HG02870 (cell line): Measurements from ENCODE around the gene THAP9.
"Not testable (repeated sequence)": the region's sequence is repeated elsewhere in the genome, so short reads cannot be mapped to it uniquely, and the experiment has no call there.

Source experiments
- ATAC-seq: cut with Tn5 transposase; IDR thresholded peaks from one replicate; pipeline ENCODE4 v1.9.1; 2021; ENCODE audit warnings: mild to moderate bottlenecking, moderate library complexity; ENCODE audit not compliant: unreplicated experiment

Gene THAP9, protein sequence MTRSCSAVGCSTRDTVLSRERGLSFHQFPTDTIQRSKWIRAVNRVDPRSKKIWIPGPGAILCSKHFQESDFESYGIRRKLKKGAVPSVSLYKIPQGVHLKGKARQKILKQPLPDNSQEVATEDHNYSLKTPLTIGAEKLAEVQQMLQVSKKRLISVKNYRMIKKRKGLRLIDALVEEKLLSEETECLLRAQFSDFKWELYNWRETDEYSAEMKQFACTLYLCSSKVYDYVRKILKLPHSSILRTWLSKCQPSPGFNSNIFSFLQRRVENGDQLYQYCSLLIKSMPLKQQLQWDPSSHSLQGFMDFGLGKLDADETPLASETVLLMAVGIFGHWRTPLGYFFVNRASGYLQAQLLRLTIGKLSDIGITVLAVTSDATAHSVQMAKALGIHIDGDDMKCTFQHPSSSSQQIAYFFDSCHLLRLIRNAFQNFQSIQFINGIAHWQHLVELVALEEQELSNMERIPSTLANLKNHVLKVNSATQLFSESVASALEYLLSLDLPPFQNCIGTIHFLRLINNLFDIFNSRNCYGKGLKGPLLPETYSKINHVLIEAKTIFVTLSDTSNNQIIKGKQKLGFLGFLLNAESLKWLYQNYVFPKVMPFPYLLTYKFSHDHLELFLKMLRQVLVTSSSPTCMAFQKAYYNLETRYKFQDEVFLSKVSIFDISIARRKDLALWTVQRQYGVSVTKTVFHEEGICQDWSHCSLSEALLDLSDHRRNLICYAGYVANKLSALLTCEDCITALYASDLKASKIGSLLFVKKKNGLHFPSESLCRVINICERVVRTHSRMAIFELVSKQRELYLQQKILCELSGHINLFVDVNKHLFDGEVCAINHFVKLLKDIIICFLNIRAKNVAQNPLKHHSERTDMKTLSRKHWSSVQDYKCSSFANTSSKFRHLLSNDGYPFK

DNA sequence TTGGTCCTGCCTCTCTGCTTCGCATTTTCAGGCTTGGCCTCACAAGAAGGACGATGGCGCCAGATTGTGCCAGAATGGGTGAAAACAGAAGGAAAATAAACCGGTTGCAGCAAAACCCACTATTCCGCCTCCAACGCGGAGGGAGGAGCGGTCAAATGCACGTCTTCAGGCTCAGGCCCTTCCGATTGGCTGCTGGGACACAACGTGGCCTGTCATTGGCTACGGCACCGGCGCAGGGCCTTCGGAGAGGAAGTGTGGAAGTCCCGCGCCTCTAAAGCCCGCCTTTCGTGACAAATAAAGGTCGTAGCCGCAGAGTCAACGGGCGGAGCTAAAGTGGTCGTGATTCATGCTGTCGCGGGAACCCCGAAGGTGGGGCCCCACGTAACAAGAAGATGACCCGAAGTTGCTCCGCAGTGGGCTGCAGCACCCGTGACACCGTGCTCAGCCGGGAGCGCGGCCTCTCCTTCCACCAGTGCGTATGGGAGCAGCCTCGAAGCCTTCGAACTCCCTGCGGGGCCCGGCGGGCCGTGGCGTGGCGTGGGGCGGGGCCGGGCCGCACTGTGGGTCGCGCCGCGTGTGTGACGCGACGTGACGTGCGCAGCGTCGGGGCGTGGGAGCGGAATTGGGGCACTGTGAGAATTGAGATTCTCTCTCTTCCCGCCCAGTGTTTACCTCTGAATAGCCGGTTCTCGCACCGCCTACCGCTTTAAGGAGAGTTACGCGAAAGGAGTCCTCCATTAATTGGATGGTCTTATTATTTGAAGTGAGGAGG, at the start of gene THAP9:
TSS of gene THAP9 (plus strand) at position 325 of the 772 bp plus-strand sequence. CDS start at position 393, 68 bp downstream.
- ATAC-seq = peak; percentile 85

DNA sequence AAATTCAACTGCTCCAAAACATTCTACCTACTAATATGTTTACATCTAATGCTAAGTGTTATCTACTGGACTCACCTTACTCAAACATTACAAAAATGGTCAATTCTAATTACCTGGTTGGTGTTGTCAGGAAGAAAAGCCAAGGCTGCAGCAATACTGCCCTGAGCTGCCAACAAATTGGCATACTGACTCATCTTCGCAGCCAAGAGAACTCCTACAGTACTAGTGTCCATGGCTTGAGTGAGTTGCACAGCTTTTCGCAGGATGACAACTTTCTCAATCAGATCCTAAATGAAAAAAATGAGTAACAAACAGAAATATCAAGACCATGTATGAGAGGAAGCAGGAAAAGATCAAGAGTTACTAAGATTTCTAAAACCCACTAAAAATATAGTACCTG, 49.2 kb upstream of the THAP9 start:
- no peak for ATAC-seq

DNA sequence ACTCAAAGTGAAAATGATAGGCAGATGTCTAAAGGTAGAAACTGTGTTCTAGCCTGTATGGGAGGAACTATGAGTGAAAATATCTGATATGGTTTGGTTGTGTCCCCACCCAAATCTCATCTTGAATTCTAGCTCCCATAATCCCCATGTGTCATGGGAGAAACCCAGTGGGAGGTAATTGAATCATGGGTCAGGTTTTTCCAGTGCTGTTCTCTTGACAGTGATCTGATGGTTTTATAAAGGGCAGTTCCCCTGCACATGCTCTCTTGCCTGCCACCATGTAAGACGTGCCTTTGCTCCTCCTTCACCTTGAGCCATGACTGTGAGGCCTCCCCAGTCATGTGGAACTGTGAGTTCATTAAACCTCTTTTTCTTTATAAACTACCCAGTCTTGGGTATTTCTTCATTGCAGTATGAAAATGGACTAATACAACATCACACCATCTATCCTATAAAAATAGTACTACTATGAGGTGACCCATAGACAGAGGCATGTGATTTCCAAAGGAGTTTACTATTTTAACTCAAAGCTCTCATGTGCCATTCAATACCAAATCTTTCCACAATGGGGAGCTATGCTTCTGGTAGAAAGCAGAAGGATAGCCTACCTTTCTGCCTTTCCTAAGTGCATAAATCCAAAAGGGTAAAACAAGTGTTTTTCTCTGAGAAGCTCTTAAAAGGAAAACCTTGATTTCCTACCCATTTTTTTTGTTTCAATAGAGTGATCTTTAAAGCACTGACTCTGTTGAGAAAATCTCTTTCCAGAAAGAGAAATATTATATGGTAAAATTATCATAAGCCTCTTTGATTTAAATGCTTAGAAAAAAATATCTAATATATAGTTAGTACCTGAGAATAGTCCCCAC, 48.4 kb upstream of the THAP9 start:
- no peak for ATAC-seq

DNA sequence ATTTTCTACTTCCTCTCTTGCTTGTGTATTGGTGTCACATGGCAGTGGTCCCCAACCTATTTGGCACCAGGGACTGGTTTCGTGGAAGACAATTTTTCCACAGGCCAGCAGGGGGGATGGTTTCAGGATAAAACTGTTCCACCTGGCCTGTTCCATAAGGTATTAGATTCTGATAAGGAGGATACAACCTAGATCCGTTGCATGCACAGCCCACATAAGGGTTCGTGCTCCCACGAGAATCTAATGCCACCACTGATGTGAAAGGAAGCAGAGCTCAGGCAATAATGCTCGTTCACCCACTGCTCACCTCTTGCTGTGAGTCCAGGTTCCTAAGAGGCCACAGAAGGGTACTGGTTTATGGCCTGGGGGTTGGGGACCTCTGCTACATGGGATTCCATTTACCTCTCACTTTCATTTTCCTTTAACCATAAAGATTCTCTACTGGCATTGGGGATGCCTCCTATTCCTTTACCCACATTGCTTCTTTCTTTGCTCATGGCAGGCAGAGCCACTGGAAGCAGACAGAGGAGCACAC, 47.7 kb upstream of the THAP9 start:
- ATAC-seq = no peak

DNA sequence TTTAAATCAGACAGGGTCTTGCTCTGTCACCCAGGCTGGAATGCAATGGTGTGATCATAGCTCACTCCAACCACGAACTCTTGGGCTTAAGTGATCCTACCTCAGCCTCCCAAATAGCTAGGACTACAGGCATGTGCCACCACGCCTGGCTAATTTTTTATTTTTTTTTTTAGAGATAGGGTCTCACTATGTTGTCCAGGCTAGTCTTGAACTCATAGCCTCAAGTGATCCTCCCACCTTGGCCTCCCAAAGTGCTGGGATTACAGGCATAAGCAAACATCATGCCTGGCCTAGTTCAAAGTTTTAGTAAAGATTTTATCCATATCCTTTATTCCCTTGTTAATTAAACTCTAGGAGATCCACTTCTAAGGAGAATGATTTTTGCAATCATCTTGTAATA, 40.0 kb upstream of the THAP9 start:
- not testable (repeated sequence) for ATAC-seq

DNA sequence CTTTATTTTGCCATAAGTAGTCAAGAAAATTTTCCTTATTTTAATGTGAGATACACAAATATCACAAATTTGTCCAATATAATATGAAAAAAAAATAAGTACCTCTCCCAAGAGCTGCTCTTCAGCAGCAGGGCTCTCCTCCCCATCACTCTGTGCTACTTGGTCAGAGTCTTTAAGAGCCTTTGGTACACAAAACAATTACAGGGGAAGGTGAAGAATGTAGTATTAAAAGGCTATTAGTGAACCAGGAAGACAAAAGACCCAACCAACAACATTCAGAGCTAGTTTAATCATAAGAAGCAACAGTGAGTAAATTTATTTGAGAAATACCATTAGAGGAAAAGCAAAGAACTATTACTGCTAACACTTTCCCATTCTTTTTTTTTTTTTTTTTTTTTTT, 39.0 kb upstream of the THAP9 start:
- no peak for ATAC-seq

DNA sequence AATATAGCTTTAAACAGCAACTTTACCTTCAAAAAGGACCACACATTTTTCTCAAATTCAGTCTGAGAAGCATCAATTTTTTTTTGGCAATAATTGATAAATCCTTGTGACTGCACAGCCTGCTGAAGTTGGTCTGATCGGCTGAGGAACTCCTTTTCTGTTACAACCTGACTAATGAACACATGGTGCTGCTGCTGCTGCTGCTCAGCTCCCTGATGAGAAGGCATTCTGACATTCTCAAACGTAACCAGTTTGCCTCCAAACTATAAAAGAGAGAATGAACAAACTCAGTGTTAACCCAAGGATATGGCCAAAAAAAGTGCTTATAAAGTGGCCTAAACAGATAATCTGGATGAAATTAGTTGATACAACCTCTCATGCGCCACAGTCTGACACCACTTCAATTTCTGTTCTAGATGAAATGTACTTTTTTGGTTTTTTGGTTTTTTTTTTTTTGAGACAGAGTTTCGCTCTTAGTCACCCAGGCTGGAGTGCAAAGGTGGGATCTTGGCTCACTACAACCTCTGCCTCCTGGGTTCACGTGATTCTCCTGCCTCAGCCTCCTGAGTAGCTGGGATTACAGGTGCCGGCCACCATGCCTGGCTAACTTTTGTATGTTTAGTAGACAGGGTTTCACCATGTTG, 36.1 kb upstream of the THAP9 start:
- ATAC-seq = peak; percentile 62

DNA sequence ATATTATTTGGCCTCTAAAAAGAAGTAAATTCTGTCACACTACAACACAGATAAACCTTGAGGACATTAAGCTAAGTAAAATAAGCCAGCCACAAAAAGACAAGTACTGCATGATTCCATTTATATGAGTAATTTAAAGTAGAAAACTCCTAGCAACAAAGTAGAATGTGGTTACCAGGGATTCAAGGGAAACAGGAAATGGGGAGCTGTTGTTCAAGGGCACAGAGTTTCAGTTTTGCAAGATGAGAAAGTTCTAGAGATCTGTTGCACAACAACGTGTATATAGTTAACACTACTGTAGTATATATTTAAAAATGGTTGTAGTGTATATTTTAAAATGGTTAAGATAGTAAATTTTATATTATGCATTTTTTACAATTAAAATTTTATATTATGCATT, 34.9 kb upstream of the THAP9 start:
- ATAC-seq = no peak

DNA sequence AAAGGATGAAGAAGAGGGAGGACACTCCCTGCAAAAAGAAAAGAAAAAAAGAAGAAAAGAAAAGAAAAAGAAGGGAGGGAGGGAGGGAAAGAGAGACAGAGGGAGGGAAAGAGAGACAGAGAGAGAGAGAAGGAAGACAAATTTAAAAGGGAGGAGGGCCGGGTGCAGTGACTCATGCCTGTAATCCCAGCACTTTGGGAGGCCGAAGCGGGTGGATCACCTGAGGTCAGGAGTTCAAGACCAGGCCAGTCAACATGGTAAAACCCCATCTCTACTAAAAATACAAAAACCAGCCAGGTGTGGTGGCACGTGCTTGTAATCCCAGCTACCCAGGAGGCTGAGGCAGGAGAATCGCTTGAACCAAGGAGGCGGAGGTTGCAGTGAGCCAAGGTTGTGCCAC, 34.5 kb upstream of the THAP9 start:
- ATAC-seq = not testable (repeated sequence)

DNA sequence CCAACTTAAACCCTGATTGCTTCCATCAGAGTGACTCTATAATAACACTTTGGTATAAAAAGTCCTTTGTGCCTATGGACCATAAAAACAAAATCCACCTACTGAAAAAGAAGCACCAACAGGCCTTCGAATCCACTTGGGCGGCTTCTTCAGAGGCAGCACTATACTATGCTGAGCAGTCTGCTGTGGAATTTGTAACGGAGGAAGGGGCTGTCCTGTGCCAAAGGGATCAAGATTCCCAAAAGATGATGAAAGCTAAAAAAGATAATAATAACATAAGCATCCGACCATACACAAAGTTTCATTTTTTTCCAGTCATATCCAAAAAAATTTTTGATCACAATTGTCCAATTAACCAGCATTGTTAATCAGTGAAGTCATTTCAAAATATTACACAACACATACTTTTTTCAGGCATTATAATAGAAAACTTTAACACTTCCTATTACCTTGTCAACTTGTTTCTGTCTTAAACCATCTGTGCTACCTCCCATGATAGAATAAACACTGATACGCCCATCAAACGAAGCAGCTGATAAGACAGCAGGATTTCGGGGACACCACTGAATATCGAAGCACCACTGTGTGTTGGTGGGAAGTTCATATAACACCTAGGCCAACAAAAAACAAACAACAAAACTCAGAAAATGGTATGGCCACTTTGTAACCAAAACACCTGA, 33.7 kb upstream of the THAP9 start:
- ATAC-seq = no peak

DNA sequence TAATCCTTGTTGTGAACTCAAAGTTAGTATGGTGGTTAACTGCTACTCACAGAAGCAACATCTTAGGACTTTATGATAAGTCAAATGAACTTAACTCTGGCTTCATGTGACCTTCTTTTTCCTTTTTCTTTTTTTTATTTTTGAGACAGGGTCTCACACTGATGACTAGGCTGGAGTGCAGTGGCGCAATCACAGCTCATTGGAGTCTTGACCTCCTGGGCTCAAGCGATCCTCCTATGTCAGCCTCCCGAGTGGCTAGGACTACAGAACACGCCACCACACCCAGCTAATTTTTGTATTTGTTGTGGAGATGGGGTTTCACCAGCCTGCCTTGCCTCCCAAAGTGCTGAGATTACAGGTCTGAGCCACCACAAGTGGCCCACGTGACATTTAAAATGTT, 32.0 kb upstream of the THAP9 start:
- ATAC-seq = no peak

DNA sequence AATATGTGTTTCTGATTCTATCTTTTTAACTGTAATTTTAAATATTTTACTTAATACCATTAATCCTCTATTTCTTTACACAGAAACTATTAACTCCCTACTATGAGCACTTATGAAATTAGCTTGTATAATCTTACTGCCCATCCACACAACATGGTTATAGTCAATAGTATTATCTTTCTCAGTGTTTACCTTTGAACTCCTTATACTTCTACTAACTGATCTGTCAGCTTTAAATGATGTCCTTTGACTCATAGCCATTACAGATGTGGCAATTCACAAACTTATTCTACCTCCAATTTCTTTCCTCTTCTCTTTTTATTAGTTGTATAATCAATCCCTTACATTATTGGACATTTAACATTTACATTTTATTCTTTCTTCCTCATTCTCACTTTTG, 15.1 kb upstream of the THAP9 start:
- no peak for ATAC-seq

DNA sequence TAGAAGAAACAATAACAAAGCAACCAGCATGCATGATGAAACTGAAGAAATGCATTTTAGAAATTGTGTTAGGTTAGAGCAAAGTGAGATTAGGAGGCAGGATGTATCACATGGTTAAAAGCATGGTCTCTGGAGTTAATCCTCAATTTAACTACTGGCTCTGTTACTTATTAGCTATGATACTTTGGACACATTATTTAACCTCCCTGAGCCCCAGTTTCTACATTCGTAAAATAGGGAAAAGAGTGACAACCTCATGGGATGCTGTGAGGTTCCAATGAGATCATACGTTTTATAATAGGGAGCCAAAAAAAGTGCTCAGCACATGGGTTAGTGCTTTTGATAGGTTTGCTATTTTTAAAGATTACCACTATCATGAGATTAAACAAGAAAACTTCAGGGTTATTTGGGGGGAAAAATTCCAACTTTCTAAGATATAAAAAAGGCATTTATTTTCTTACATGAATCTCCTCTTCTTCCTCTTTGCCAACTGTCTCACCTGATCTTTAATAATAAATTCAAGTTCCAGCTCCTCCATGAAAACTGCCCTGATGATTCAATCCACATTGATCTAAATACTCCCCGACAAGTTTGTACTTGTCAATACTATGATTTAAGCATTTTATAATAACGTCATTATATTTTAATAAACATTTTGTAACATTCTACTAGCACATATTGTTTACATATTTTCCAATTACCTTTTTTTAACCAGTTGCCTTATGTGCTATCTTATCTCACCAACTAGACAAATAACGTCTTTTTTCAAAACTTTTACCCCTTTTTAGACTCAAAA, 14.2 kb upstream of the THAP9 start:
- no peak for ATAC-seq

DNA sequence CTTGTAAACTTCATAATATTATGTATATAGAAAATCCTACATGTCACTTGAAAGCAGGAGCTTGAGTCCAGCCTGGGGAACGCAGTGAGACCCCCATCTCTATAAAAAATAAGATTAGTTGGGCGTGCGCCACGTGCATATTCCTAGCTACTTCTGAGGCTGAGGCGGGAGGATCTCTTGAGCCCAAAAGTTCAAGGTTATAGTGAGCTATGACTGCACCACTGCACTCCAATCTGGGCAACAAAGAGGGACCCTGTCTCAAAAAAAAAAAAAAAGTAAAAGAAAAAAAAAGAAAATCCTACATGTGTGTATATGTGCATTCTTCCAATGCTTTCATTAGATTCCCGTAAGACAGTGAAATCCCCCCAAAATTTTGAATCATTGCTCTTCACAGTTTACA, 11.2 kb upstream of the THAP9 start:
- ATAC-seq = no peak

DNA sequence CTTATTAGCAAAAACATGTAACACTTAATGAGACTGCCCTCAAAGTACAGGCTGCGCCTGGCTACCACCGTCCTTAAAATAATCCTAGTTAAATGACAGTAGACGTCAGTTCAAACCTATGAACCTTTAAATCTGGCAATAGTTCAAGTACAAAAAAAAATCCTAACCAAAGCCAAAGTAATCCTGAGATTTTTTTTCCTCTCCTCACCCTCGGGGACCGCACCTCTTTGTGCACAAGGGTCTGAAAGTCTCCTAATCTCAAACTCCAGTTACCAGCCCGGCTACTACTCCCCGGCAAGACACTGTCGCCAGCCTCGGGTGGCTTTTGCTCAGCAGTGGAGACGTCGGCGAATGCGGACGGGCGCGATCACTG, 10.0 kb upstream of the THAP9 start:
- ATAC-seq = no peak

DNA sequence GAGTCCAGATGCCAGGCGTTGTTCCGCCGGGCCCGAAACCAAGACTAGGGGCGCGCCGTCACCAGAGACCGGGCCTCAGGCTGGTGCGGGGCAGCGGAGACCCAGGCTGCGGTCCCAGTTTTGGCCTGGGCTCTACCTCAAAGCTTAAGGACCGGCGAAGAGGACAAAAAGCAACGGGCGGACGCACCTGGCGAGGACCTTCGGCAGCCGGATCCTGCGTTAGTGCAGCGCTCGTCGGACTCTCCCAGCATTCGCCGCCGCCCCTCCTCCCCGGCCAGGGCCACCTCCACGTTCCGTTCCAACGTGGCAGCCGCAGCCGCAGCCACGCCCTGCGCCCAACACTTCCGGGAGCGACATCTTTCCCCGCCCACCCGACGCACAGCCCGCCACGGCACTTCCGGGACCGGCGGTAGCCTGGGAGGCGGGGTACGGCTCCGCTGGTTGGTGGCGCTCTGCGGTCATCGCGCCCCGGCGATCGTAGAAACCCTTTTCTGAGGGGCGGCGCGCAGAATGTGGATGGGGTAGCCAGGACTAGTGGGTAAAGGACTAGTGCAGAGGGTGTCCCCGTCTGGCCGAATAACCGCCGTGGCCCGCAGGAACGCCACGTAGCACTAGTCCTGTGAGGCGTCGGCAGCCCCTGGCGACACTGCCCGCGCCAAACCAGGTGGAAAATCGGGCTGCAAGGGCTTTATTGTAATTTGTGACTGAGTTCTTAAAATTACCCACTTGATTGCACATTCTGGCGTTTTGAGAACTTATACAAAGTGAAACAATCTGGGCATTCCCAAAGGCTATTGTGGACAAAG, 9.4 kb upstream of the THAP9 start, which contains the start of gene SEC31A:
TSS of gene SEC31A (minus strand) at position 253 of the 806 bp plus-strand sequence. CDS start 9,217 bp downstream, outside the sequence.
- peak; percentile 85 for ATAC-seq
